ENCODE measurements around the gene SBNO2. TPM values are rescaled to one million over a fixed set of nuclear protein-coding genes. Genes with fewer than 3 reads are reported as not detected.

The SBNO2 gene
- total and polyA plus RNA-seq, 2 donors (not counting 3 experiments of a cell fraction or from before 2014, with no cell fraction given): 31.4 to 65.7 TPM

DNA sequence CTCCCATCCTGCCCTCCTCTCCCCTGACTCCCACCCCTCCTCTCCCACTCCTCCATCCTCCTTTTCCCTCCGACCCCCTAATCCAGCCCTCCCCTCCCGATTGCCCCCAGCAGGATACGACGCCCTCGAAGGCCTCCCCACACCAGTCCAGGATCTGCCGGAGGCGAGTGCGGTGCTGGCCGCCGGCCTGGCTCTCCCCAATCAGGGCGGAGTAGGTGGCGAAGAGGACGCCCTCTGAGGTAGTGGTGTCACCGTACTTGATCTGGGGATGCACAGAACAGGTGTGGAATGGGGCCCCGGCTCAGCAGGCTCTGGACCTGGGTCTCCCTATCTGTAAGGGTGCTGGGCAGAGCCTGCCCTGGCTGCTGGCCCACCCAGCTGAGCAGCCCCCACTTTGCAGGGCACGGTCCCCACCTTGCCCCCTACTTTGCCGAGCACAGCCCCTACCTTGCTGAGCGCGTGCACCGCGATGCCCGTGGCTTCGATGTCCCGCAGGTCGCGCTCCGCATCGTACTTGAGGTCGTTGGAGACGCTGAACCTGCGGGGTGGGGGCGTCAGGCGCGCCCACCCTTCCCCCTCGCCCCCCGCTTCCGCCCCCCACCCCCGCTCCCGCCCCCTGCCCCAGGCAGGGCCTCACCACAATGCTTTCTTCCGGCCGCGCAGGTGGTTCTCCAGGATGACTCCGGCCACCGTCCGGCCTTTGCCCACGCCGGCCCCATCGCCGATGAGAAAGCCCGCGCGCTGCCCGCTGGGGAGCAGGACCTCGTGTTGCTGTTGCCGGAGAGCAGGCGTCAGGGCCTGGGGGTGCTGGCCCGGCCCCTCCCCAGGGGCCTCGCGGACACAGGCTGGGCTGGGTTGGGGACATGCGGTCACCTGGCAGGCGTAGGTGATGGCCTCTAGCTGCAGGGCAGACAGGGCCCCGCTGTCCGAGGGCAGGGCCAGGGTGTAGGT is 51.8 kb downstream of the SBNO2 start:
- H4K20me1 ChIP-seq (replicated peaks; ENCODE audit: control insufficient read depth, extremely low read depth, insufficient read depth, low read length): no peaks in the 10 kb centered on the region
- ChIA-PET POLR2A (interaction anchor here (0.8 kb wide), 1 partner anchor 9 kb away, joined by 3 read pairs; no protein-coding TSS in a partner anchor), CTCF (interaction anchor here (2.2 kb wide), 1 partner anchor 9 kb away, joined by 15 read pairs; no protein-coding TSS in a partner anchor)
- H3K4me3 ChIP-seq (replicated peaks in 1 of 3; ENCODE audit: insufficient read depth in 1 of 3, low read depth in 1 of 3, low read length in 3 of 3): no peak overlapping the region
- H3K27ac ChIP-seq (ENCODE audit: insufficient read depth, low read depth, low read length): no peak overlapping the region
- no peaks in the 10 kb centered on the region for H3K9me3 ChIP-seq (replicated peaks; ENCODE audit: control insufficient read depth, insufficient read depth, low read length)
- dilution Hi-C loops (cut with MboI; ENCODE audit: extremely low pct_ligation_motif_present, low sequenced_read_pairs): no loop called here
- TF ChIP-seq, protein P1, sequence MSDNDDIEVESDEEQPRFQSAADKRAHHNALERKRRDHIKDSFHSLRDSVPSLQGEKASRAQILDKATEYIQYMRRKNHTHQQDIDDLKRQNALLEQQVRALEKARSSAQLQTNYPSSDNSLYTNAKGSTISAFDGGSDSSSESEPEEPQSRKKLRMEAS (IDR thresholded peaks at IDR 0.05; ENCODE audit: insufficient read depth, insufficient read length): no peak
- no peak for TF ChIP-seq JUN (IDR thresholded peaks at IDR 0.05; ENCODE audit: borderline replicate concordance, insufficient read depth, insufficient read length, low read depth)
- no peak for TF ChIP-seq FOS (IDR thresholded peaks at IDR 0.05; ENCODE audit: borderline replicate concordance, insufficient read depth, low read length)
- TF ChIP-seq, protein P2, sequence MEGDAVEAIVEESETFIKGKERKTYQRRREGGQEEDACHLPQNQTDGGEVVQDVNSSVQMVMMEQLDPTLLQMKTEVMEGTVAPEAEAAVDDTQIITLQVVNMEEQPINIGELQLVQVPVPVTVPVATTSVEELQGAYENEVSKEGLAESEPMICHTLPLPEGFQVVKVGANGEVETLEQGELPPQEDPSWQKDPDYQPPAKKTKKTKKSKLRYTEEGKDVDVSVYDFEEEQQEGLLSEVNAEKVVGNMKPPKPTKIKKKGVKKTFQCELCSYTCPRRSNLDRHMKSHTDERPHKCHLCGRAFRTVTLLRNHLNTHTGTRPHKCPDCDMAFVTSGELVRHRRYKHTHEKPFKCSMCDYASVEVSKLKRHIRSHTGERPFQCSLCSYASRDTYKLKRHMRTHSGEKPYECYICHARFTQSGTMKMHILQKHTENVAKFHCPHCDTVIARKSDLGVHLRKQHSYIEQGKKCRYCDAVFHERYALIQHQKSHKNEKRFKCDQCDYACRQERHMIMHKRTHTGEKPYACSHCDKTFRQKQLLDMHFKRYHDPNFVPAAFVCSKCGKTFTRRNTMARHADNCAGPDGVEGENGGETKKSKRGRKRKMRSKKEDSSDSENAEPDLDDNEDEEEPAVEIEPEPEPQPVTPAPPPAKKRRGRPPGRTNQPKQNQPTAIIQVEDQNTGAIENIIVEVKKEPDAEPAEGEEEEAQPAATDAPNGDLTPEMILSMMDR (IDR thresholded peaks at IDR 0.05; ENCODE audit: extremely low read depth in 1 of 2, insufficient read depth in 1 of 2, low read depth in 1 of 2, low read length in 2 of 2): no peak
- no peak for TF ChIP-seq POLR2AphosphoS5 (IDR thresholded peaks at IDR 0.05; ENCODE audit: insufficient read depth, low read depth, low read length)
- TF ChIP-seq GATA2 (IDR thresholded peaks at IDR 0.05; ENCODE audit: insufficient read depth, insufficient read length, low read depth, low read length): no peak
- no peak for TF ChIP-seq MYC (IDR thresholded peaks at IDR 0.05; ENCODE audit: low read depth, low read length)
- TF ChIP-seq POLR2A (IDR thresholded peaks at IDR 0.05; ENCODE audit: low read depth, low read length): no peak
- TF ChIP-seq EZH2 (IDR thresholded peaks at IDR 0.05; ENCODE audit: borderline replicate concordance, low read depth, low read length, severe bottlenecking): no peak
- H3K36me3 ChIP-seq (ENCODE audit: control insufficient read depth in 2 of 2, extremely low read depth in 1 of 2, insufficient read depth in 2 of 2, low read length in 2 of 2): peaks cover 23 to 62% of the 10 kb centered on the region in 2 experiments
- H3K9ac ChIP-seq (replicated peaks; ENCODE audit: extremely low read depth, insufficient read depth, low read length): no peak overlapping the region
- peaks cover 15% of the 10 kb centered on the region for H3K4me1 ChIP-seq (ENCODE audit: control insufficient read depth, extremely low read depth, insufficient read depth, low read length)
- H3K27me3 ChIP-seq (ENCODE audit: control insufficient read depth in 2 of 2, insufficient read depth in 2 of 2, low read length in 2 of 2): no peaks in the 10 kb centered on the region
- no TSS peak for BruUV-seq (replicated peaks)
- no peak for FAIRE-seq
- no peak overlapping the region for H2AFZ ChIP-seq (ENCODE audit: low read depth, low read length)
- intact Hi-C loops (cut with micrococcal nuclease): loop anchor here (2.0 kb wide), 1 partner anchor 53 kb away; the partner anchor contains the start of gene SBNO2
- no peak overlapping the region for H3K4me2 ChIP-seq (ENCODE audit: insufficient read depth, low read length)
- DNase-seq (ENCODE audit: low read depth, low spot score): no peak
- peaks cover 17% of the 10 kb centered on the region for H3K79me2 ChIP-seq (ENCODE audit: control insufficient read depth, insufficient read depth, low read length)
- H3K9me1 ChIP-seq (replicated peaks; ENCODE audit: control insufficient read depth, extremely low read depth, insufficient read depth, low read length): no peaks in the 10 kb centered on the region

Data from endothelial cell of umbilical vein (primary cell).